A673 (cell line): ENCODE data around the gene DZIP3. TPM values are rescaled to one million over a fixed set of nuclear protein-coding genes. Genes with fewer than 3 reads are reported as not detected.
"Not testable (repeated sequence)": the region's sequence is repeated elsewhere in the genome, so short reads cannot be mapped to it uniquely, and the experiment has no call there.

Source experiments
- BruUV-seq: library from RNA; stranded (reverse); fragments of 400-500 nt; replicated peaks from 2 replicates; lab custom pipeline; 2021; lab: Mats Ljungman, UMichigan
- CTCF ChIA-PET: fragments of 300-600 bp; sonication (Branson Sonifier 250); formaldehyde crosslinking; loops from one replicate; lab custom pipeline; 2022; ENCODE audit warnings: antibody characterized with exemption; lab: Charles Lee
- POLR2A ChIA-PET: fragments of 300-600 bp; sonication (Branson Sonifier 250); formaldehyde crosslinking; loops from one replicate; lab custom pipeline; 2022; ENCODE audit warnings: antibody characterized with exemption; ENCODE audit not compliant: low non-redundant PET; lab: Charles Lee
- DNase-seq: peaks from one replicate; pipeline ENCODE4 v3.0.0-alpha.2; 2015; ENCODE audit warnings: low spot score
- H3K27ac ChIP-seq: fragments of 200-600 bp; sonication (generic); 2 replicates; pipeline ENCODE4 v1.5.1; 2016; ENCODE audit warnings: mixed run types, low read depth, mild to moderate bottlenecking, mixed read lengths, antibody characterized with exemption, low read length; ENCODE audit not compliant: poor library complexity, severe bottlenecking
- H3K27me3 ChIP-seq: fragments of 200-600 bp; sonication (generic); replicated peaks from 2 replicates; pipeline ENCODE4 v1.6.1; 2017; ENCODE audit warnings: mixed run types, low read depth, mild to moderate bottlenecking, mixed read lengths, antibody characterized with exemption, low read length; ENCODE audit not compliant: insufficient read depth, poor library complexity
- H3K36me3 ChIP-seq: fragments of 200-600 bp; sonication (generic); 2 replicates; pipeline ENCODE4 v1.6.1; 2016; ENCODE audit warnings: mixed run types, mild to moderate bottlenecking, mixed read lengths, antibody characterized with exemption, low read length; ENCODE audit not compliant: insufficient read depth, poor library complexity, severe bottlenecking
- H3K4me1 ChIP-seq: fragments of 200-600 bp; sonication (generic); 2 replicates; pipeline ENCODE4 v1.6.1; 2017; ENCODE audit warnings: mixed run types, mild to moderate bottlenecking, mixed read lengths, antibody characterized with exemption, low read length; ENCODE audit not compliant: insufficient read depth, poor library complexity, severe bottlenecking
- H3K4me3 ChIP-seq: fragments of 200-600 bp; sonication (generic); 2 replicates; pipeline ENCODE4 v1.5.1; 2016; ENCODE audit warnings: low read depth, mixed run types, mild to moderate bottlenecking, mixed read lengths, low read length; ENCODE audit not compliant: poor library complexity, severe bottlenecking
- H3K9me3 ChIP-seq: fragments of 200-600 bp; sonication (generic); 2 replicates; pipeline ENCODE4 v1.6.1; 2016; ENCODE audit warnings: mixed run types, low read depth, mild to moderate bottlenecking, mixed read lengths, antibody characterized with exemption, low read length; ENCODE audit not compliant: poor library complexity, severe bottlenecking
- EZH2 ChIP-seq: fragments of 200-600 bp; sonication (generic); IDR thresholded peaks from 2 replicates; pipeline ENCODE4 v1.6.1; 2017; ENCODE audit warnings: borderline replicate concordance, low read depth, mild to moderate bottlenecking, mixed read lengths, antibody characterized with exemption, low read length; ENCODE audit not compliant: poor library complexity, severe bottlenecking
- intact Hi-C: fragments of 100-400 bp; cut with micrococcal nuclease; formaldehyde crosslinking; loops from one replicate; pipeline ENCODE4 v1.10.0; 2022; ENCODE audit not compliant: unreplicated experiment
- total RNA-seq: library from RNA; stranded (reverse); gene quantifications from 2 replicates; pipeline ENCODE4 v1.2.3, GENCODE V29; 2021
- TF ChIP-seq, protein P1 (sequence below): fragments of 300-800, 200-600 bp; sonication (generic); conservative IDR thresholded peaks from 2 replicates; pipeline ENCODE4 v1.5.1; 2017; ENCODE audit warnings: low read depth, mild to moderate bottlenecking, antibody characterized with exemption, low read length, moderate library complexity, mixed read lengths

DZIP3 gene
- total RNA-seq, 1 experiment from 2014 or later, result 14.9 TPM

- Histone ChIP-seq H3K4me1 (no peaks in the 10 kb centered on the region), H3K36me3 (no peaks in the 10 kb centered on the region), H3K27ac (no peak overlapping the region), H3K9me3 (no peaks in the 10 kb centered on the region), H3K4me3 (no peak overlapping the region), H3K27me3 (no peaks in the 10 kb centered on the region)
- ChIA-PET CTCF (no interaction called here), POLR2A (no interaction called here)
- TF ChIP-seq EZH2, result no peak
- TF ChIP-seq, protein P1, sequence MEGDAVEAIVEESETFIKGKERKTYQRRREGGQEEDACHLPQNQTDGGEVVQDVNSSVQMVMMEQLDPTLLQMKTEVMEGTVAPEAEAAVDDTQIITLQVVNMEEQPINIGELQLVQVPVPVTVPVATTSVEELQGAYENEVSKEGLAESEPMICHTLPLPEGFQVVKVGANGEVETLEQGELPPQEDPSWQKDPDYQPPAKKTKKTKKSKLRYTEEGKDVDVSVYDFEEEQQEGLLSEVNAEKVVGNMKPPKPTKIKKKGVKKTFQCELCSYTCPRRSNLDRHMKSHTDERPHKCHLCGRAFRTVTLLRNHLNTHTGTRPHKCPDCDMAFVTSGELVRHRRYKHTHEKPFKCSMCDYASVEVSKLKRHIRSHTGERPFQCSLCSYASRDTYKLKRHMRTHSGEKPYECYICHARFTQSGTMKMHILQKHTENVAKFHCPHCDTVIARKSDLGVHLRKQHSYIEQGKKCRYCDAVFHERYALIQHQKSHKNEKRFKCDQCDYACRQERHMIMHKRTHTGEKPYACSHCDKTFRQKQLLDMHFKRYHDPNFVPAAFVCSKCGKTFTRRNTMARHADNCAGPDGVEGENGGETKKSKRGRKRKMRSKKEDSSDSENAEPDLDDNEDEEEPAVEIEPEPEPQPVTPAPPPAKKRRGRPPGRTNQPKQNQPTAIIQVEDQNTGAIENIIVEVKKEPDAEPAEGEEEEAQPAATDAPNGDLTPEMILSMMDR, result no peak
- intact Hi-C loops, result no loop called here
- no TSS peak for BruUV-seq
- DNase-seq, result no peak
These were observed 21.1 kb downstream of the DZIP3 start for GRCh38 chr3:108610651-108611050.

- H3K27ac ChIP-seq, DNase-seq, BruUV-seq, H3K4me3 ChIP-seq, POLR2A ChIA-PET, H3K27me3 ChIP-seq, H3K4me1 ChIP-seq, intact Hi-C loops, CTCF ChIA-PET, H3K9me3 ChIP-seq, H3K36me3 ChIP-seq: not testable (repeated sequence)
These were observed 26.6 kb downstream of the DZIP3 start for GRCh38 chr3:108616090-108616489.

DNA sequence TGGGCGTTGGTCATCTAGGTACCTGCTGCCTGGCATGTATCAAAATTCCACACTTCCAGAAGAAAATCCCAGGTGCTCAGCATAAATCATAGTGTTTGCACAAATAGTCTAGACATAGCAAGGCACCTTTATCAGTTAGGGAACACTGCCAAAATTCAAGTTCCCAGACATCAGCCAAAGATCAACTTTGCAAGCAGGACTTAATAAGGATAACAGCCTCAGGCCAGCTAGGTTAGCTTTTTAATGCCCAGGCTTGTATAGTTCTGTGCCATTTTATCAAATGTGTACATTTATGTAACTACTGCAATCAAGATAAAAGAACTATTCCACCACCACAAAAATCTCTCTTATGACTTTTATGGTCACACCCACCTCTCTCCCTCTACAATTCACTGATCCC lies 30.7 kb downstream of the DZIP3 start:
- H3K27me3 ChIP-seq, result no peaks in the 10 kb centered on the region
- H3K4me1 ChIP-seq, result no peaks in the 10 kb centered on the region
- no peaks in the 10 kb centered on the region for H3K36me3 ChIP-seq
- TF ChIP-seq, protein P1, result no peak
- TF ChIP-seq EZH2, result no peak
- H3K27ac ChIP-seq, result no peak overlapping the region
- BruUV-seq, result no TSS peak
- H3K4me3 ChIP-seq, result no peak overlapping the region
- DNase-seq, result no peak
- ChIA-PET POLR2A (no interaction called here), CTCF (no interaction called here)
- H3K9me3 ChIP-seq, result no peaks in the 10 kb centered on the region
- intact Hi-C loops, result no loop called here

GRCh38 chr3:108623504-108623903 lies 34.0 kb downstream of the DZIP3 start:
- no peak for DNase-seq
- BruUV-seq, result no TSS peak
- intact Hi-C loops, result no loop called here

More at GRCh38 chr3:108623504-108623903, 34.0 kb downstream of the DZIP3 start:
- H3K27me3 ChIP-seq, result no peaks in the 10 kb centered on the region
- H3K4me1 ChIP-seq, result no peaks in the 10 kb centered on the region
- no peak overlapping the region for H3K4me3 ChIP-seq
- CTCF ChIA-PET, result interaction anchor here (0.7 kb wide), 1 partner anchor 112 kb away, joined by 3 read pairs; no protein-coding TSS in a partner anchor
- H3K36me3 ChIP-seq, result no peaks in the 10 kb centered on the region
- no peaks in the 10 kb centered on the region for H3K9me3 ChIP-seq
- POLR2A ChIA-PET, result no interaction called here
- TF ChIP-seq, protein P1, result no peak
- TF ChIP-seq EZH2, result no peak
- H3K27ac ChIP-seq, result no peak overlapping the region
